GM12878 (cell line): ENCODE data around the gene ZNF276. TPM values are rescaled to one million over a fixed set of nuclear protein-coding genes. Genes with fewer than 3 reads are reported as not detected.

Experiments
- ATAC-seq: fragments of 200-7000 bp; cut with Tn5 transposase; 3 replicates; pipeline ENCODE4 v1.9.1; 2020; ENCODE audit warnings: mild to moderate bottlenecking, moderate library complexity
- BruUV-seq: library from RNA; stranded (reverse); fragments of 400-500 nt; replicated peaks from 2 replicates; lab custom pipeline; 2021; lab: Mats Ljungman, UMichigan
- CTCF ChIA-PET: fragments of 300-600 bp; sonication (Branson Sonifier 250); formaldehyde crosslinking; extraction: SDS; loops from one replicate; lab custom pipeline; 2021; ENCODE audit warnings: inconsistent platforms; lab: Yijun Ruan, JAX
- POLR2A ChIA-PET: fragments of 350-600 bp; formaldehyde crosslinking; extraction: SDS; loops from one replicate; lab custom pipeline; 2021; ENCODE audit warnings: inconsistent platforms; lab: Charles Lee
- RAD21 ChIA-PET: fragments of 300-600 bp; sonication (Branson Sonifier 250); formaldehyde crosslinking; loops from one replicate; lab custom pipeline; 2023; ENCODE audit warnings: antibody characterized with exemption; ENCODE audit not compliant: unreplicated experiment; lab: Charles Lee
- SMC1A ChIA-PET: fragments of 300-600 bp; sonication (Branson Sonifier 250); formaldehyde crosslinking; loops from one replicate; lab custom pipeline; 2023; ENCODE audit not compliant: unreplicated experiment, uncharacterized antibody; lab: Charles Lee
- DNase-seq: peaks from one replicate; pipeline ENCODE4 v3.0.0-alpha.2; 2011; ENCODE audit warnings: low read depth, low spot score
- FAIRE-seq: peaks from 3 replicates; lab custom pipeline; 2011; peaks lifted over from hg19 to GRCh38; lab: Jason Lieb, UNC
- H2AFZ ChIP-seq: 2 replicates; pipeline ENCODE4 v1.6.0; 2011; ENCODE audit warnings: low read depth, low read length, control low read depth; ENCODE audit not compliant: control insufficient read depth
- H3K27ac ChIP-seq: 2 replicates; pipeline ENCODE4 v1.5.1; 2011; ENCODE audit warnings: control low read depth; ENCODE audit not compliant: control insufficient read depth, insufficient read depth
- H3K27me3 ChIP-seq, 2 experiments: replicated peaks in 1 of 2; 2 replicates each; pipeline versions ENCODE4 v1.6.0 to v1.6.1; 2011; ENCODE audit warnings: low read length in 1 of 2; ENCODE audit not compliant: control insufficient read depth in 2 of 2, insufficient read depth in 2 of 2
- H3K36me3 ChIP-seq, 2 experiments: 2 replicates each; pipeline ENCODE4 v1.5.1; 2011; ENCODE audit warnings: low read length in 1 of 2; ENCODE audit not compliant: control insufficient read depth in 2 of 2, insufficient read depth in 2 of 2
- H3K4me1 ChIP-seq: 2 replicates; pipeline ENCODE4 v1.6.1; 2011; ENCODE audit warnings: mild to moderate bottlenecking, low read length, moderate library complexity, mixed read lengths; ENCODE audit not compliant: control insufficient read depth, insufficient read depth
- H3K4me2 ChIP-seq: 2 replicates; pipeline ENCODE4 v1.6.0; 2011; ENCODE audit warnings: control low read depth; ENCODE audit not compliant: control insufficient read depth, insufficient read depth
- H3K4me3 ChIP-seq: fragments of 200-600 bp; sonication (generic); 2 replicates; pipeline ENCODE4 v1.5.1; 2016
- H3K79me2 ChIP-seq: 2 replicates; pipeline ENCODE4 v1.6.0; 2011; ENCODE audit warnings: low read length; ENCODE audit not compliant: control insufficient read depth, insufficient read depth
- H3K9ac ChIP-seq: 2 replicates; pipeline ENCODE4 v1.8.0; 2011; ENCODE audit warnings: low read length, control low read depth, mixed read lengths; ENCODE audit not compliant: control insufficient read depth, insufficient read depth
- H3K9me3 ChIP-seq: replicated peaks from 3 replicates; pipeline ENCODE4 v1.5.1; 2011; ENCODE audit warnings: mild to moderate bottlenecking, low read length; ENCODE audit not compliant: control insufficient read depth, insufficient read depth
- H4K20me1 ChIP-seq: 2 replicates; pipeline ENCODE4 v1.6.0; 2011; ENCODE audit not compliant: control insufficient read depth, insufficient read depth
- ATF3 ChIP-seq: IDR thresholded peaks from 2 replicates; pipeline ENCODE4 v1.6.1; 2011; ENCODE audit warnings: low read depth, mild to moderate bottlenecking, low read length, moderate library complexity, borderline replicate concordance; ENCODE audit errors: extremely low read depth
- CBX5 ChIP-seq: sonication (generic); IDR thresholded peaks from 2 replicates; pipeline ENCODE4 v1.6.1; 2016; ENCODE audit warnings: low read depth, moderate library complexity, mild to moderate bottlenecking, inconsistent platforms
- DPF2 ChIP-seq: fragments of 450-650 bp; IDR thresholded peaks from 2 replicates; pipeline ENCODE4 v1.6.1; 2017; ENCODE audit warnings: mild to moderate bottlenecking
- EP300 ChIP-seq, 2 experiments: fragments of 150-350 bp in 1 of 2; IDR thresholded peaks; 2 replicates each; pipeline ENCODE4 v1.6.1; 2011 to 2012; ENCODE audit warnings: low read depth in 2 of 2, low read length in 2 of 2, borderline replicate concordance in 1 of 2, improper control_type of control experiment in 1 of 2, inconsistent platforms in 1 of 2; ENCODE audit not compliant: control insufficient read depth in 1 of 2
- EZH2 ChIP-seq: IDR thresholded peaks from 2 replicates; pipeline ENCODE4 v1.6.1; 2012; ENCODE audit warnings: low read depth, mild to moderate bottlenecking, control low read depth, inconsistent platforms, low read length, borderline replicate concordance; ENCODE audit not compliant: control insufficient read depth
- FOS ChIP-seq: IDR thresholded peaks from 3 replicates; pipeline ENCODE4 v1.6.1; 2011; ENCODE audit warnings: borderline replicate concordance; ENCODE audit not compliant: insufficient read length; ENCODE audit errors: extremely low read depth
- FOXK2 ChIP-seq: fragments of 450-650 bp; IDR thresholded peaks from 2 replicates; pipeline ENCODE4 v1.6.1; 2017; ENCODE audit warnings: mild to moderate bottlenecking, moderate library complexity
- GABPA ChIP-seq: IDR thresholded peaks from 2 replicates; pipeline ENCODE4 v1.6.1; 2014; ENCODE audit warnings: antibody characterized with exemption, low read depth, mild to moderate bottlenecking, inconsistent platforms
- LARP7 ChIP-seq: fragments of 450-650 bp; IDR thresholded peaks from 2 replicates; pipeline ENCODE4 v1.6.1; 2017; ENCODE audit warnings: mild to moderate bottlenecking
- NFYA ChIP-seq: IDR thresholded peaks from 2 replicates; pipeline ENCODE4 v1.6.1; 2011; ENCODE audit warnings: low read depth, mild to moderate bottlenecking, low read length, improper control_type of control experiment, borderline replicate concordance
- NFYB ChIP-seq: IDR thresholded peaks from 2 replicates; pipeline ENCODE4 v1.6.1; 2011; ENCODE audit warnings: low read depth, mild to moderate bottlenecking, low read length, improper control_type of control experiment, moderate library complexity; ENCODE audit not compliant: insufficient read depth
- NR2C1 ChIP-seq: fragments of 450-650 bp; IDR thresholded peaks from 2 replicates; pipeline ENCODE4 v1.6.1; 2017; ENCODE audit warnings: antibody characterized with exemption, mild to moderate bottlenecking, moderate library complexity
- NR2F1 ChIP-seq: fragments of 450-650 bp; conservative IDR thresholded peaks from 2 replicates; pipeline ENCODE4 v1.6.1; 2017; ENCODE audit warnings: mild to moderate bottlenecking
- PKNOX1 ChIP-seq: fragments of 450-650 bp; IDR thresholded peaks from 2 replicates; pipeline ENCODE4 v1.6.1; 2016; ENCODE audit warnings: mild to moderate bottlenecking
- RELA ChIP-seq: fragments of 450-650 bp; IDR thresholded peaks from 2 replicates; pipeline ENCODE4 v1.8.0; 2014; ENCODE audit warnings: borderline replicate concordance; ENCODE audit not compliant: partially characterized antibody
- REST ChIP-seq: IDR thresholded peaks from 2 replicates; pipeline ENCODE4 v1.6.1; 2012; ENCODE audit warnings: mild to moderate bottlenecking, low read depth, low read length
- SPI1 ChIP-seq: IDR thresholded peaks from 2 replicates; pipeline ENCODE4 v1.6.1; 2011; ENCODE audit warnings: low read depth, mild to moderate bottlenecking, low read length, moderate library complexity, borderline replicate concordance; ENCODE audit not compliant: insufficient read depth
- TCF7 ChIP-seq: IDR thresholded peaks from 2 replicates; pipeline ENCODE4 v1.6.1; 2014; ENCODE audit warnings: antibody characterized with exemption, borderline replicate concordance
- YY1 ChIP-seq: IDR thresholded peaks from 2 replicates; pipeline ENCODE4 v1.6.1; 2011; ENCODE audit warnings: low read depth, mild to moderate bottlenecking, low read length
- WGBS: methylation state at CpG from one replicate; pipeline ENCODE4 v1.1.6; 2016; ENCODE audit warnings: low lambda C conversion rate; ENCODE audit not compliant: insufficient replicate concordance, insufficient coverage; ENCODE audit errors: missing lambda C conversion rate; 5-methylcytosine and 5-hydroxymethylcytosine counted together
- in situ Hi-C: fragments of 300-500 bp; cut with MboI; formaldehyde crosslinking; loops from 9 replicates; pipeline ENCODE4 v1.14.3; 2018; ENCODE audit warnings: mixed read lengths
- intact Hi-C: fragments of 100-400 bp; cut with micrococcal nuclease; formaldehyde crosslinking; loops from one replicate; pipeline ENCODE4 v1.14.2; 2022; ENCODE audit not compliant: unreplicated experiment
- polyA plus RNA-seq, 11 experiments: library from polyadenylated mRNA; depleted of rRNA in 4 of 11; unstranded in 6 of 11; stranded (reverse) in 5 of 11; fragments of >200 nt; fragmentation: Nextera tagmentation in 4 of 11; fragmentation: Illumina TruSeq in 1 of 11; extraction: Ambion mirVana in 4 of 11; extraction: Trizol in 1 of 11; gene quantifications; 1 replicate in 1 of 11; 2 replicates in 10 of 11; pipeline versions ENCODE4 v1.2.1 to v1.2.3, GENCODE V29; 2011 to 2016; ENCODE audit warnings: inconsistent platforms in 2 of 11, missing spikeins in 2 of 11, low read depth in 1 of 11
- total RNA-seq, 4 experiments: library from RNA; depleted of rRNA in 3 of 4; stranded (reverse); fragments of >200 nt in 3 of 4; fragmentation: Illumina TruSeq in 1 of 4; extraction: Trizol in 1 of 4; gene quantifications; 2 replicates each; pipeline versions ENCODE4 v1.2.1 to v1.2.3, GENCODE V29; 2013 to 2021

Gene ZNF276
- total and polyA plus RNA-seq, 10 of the 15 experiments (the other 5 are each of a cell fraction or from before 2014, with no cell fraction given) = 0.27 to 22.7 (median 8.7) TPM

- TF ChIP-seq FOXK2 (no peak), RELA (no peak), LARP7 (no peak), EZH2 (no peak)
These were observed 58.6 kb downstream of the ZNF276 start (continued) for GRCh38 chr16:89779909-89780305.

- Histone ChIP-seq H3K36me3 (peaks cover 10 to 28% of the 10 kb centered on the region in 2 experiments; a peak in 3 of 4 replicates), H3K4me2 (no peak overlapping the region), H3K9ac (no peak overlapping the region), H3K27ac (no peak overlapping the region), H3K9me3 (no peaks in the 10 kb centered on the region), H3K4me1 (no peaks in the 10 kb centered on the region), H2AFZ (no peak overlapping the region), H3K27me3 (no peaks in the 10 kb centered on the region), H3K4me3 (no peak overlapping the region), H3K79me2 (no peaks in the 10 kb centered on the region), H4K20me1 (no peaks in the 10 kb centered on the region)
- no peak for TF ChIP-seq ATF3
- no peak for TF ChIP-seq FOS
- TF ChIP-seq REST = no peak
- no peak for TF ChIP-seq DPF2
- TF ChIP-seq NR2C1 = no peak
- TF ChIP-seq EP300 (IDR thresholded peaks at IDR 0.05; ENCODE audit: borderline replicate concordance in 1 of 2, control insufficient read depth in 1 of 2, low read depth in 2 of 2, low read length in 2 of 2) = no peak
- no peak for TF ChIP-seq TCF7
- no peak for TF ChIP-seq PKNOX1
- no peak for TF ChIP-seq NR2F1
- no peak for TF ChIP-seq YY1
- TF ChIP-seq NFYB = no peak
- no peak for TF ChIP-seq CBX5
- TF ChIP-seq NFYA = no peak
- no peak for TF ChIP-seq GABPA
- no peak for TF ChIP-seq SPI1
- CTCF ChIA-PET = no interaction called here
- intact Hi-C loops (no loop called here), in situ Hi-C loops (no loop called here)
- FAIRE-seq (no peak), DNase-seq (no peak), ATAC-seq (no peak)
- POLR2A ChIA-PET = no interaction called here
- BruUV-seq = no TSS peak
- RAD21 ChIA-PET = no interaction called here
- SMC1A ChIA-PET = no interaction called here
- 100% methylated on average over 6 of the region's 6 CpGs for WGBS
These were observed 61.2 kb downstream of the ZNF276 start for GRCh38 chr16:89782489-89782888.
